Suprapubic skin (tissue), 4 donors: ENCODE results near the gene TSPOAP1. TPM values are rescaled to one million over a fixed set of nuclear protein-coding genes. Genes with fewer than 3 reads are reported as not detected.
"Not testable (repeated sequence)": the region's sequence is repeated elsewhere in the genome, so short reads cannot be mapped to it uniquely, and the experiment has no call there.

ENCODE experiments used
- DNase-seq, 2 donors: peaks; one replicate each; pipeline ENCODE4 v3.0.0-alpha.2; 2019; ENCODE audit warnings: low spot score in 2 of 2
- H3K27ac ChIP-seq: fragments of 200-600 bp; sonication (generic); one replicate; pipeline ENCODE4 v1.5.1; 2019
- H3K27me3 ChIP-seq: fragments of 200-600 bp; sonication (generic); one replicate; pipeline ENCODE4 v1.5.1; 2019
- H3K36me3 ChIP-seq: fragments of 200-600 bp; sonication (generic); one replicate; pipeline ENCODE4 v1.5.1; 2019
- H3K4me1 ChIP-seq: fragments of 200-600 bp; sonication (generic); one replicate; pipeline ENCODE4 v1.5.1; 2019
- H3K4me3 ChIP-seq: fragments of 200-600 bp; sonication (generic); one replicate; pipeline ENCODE4 v1.5.1; 2019; ENCODE audit warnings: mild to moderate bottlenecking
- H3K9me3 ChIP-seq: fragments of 200-600 bp; sonication (generic); one replicate; pipeline ENCODE4 v1.5.1; 2019
- CTCF ChIP-seq, 2 donors: fragments of 200-600 bp in 1 of 2; fragments of 450-650 bp in 1 of 2; sonication (generic) in 1 of 2; IDR thresholded peaks; one replicate each; pipeline ENCODE4 v1.5.1; 2016 to 2019; ENCODE audit warnings: antibody characterized with exemption in 2 of 2, mild to moderate bottlenecking in 1 of 2, moderate library complexity in 1 of 2
- EP300 ChIP-seq: sonication (generic); formaldehyde crosslinking; IDR thresholded peaks from one replicate; pipeline ENCODE4 v1.6.1; 2017; ENCODE audit warnings: antibody characterized with exemption
- POLR2A ChIP-seq, 2 donors: fragments of 450-650 bp; IDR thresholded peaks; one replicate each; pipeline ENCODE4 v1.6.1; 2017; ENCODE audit warnings: antibody characterized with exemption in 2 of 2, mild to moderate bottlenecking in 2 of 2, moderate library complexity in 2 of 2
- POLR2AphosphoS5 ChIP-seq, 3 donors: sonication (generic); formaldehyde crosslinking; IDR thresholded peaks; one replicate each; pipeline ENCODE4 v1.6.1; 2017; ENCODE audit warnings: antibody characterized with exemption in 3 of 3
- WGBS: methylation state at CpG from one replicate; pipeline ENCODE4 v1.1.5; 2018; 5-methylcytosine and 5-hydroxymethylcytosine counted together
- total RNA-seq, 4 donors: library from RNA; depleted of rRNA; stranded (reverse); fragments of >200 nt; gene quantifications; one replicate each; pipeline ENCODE4 v1.1.0, GENCODE V29; 2016

Gene TSPOAP1
- total RNA-seq, 4 donors from 2014 or later: 6.8 to 26.9 (median 12.4) TPM

DNA sequence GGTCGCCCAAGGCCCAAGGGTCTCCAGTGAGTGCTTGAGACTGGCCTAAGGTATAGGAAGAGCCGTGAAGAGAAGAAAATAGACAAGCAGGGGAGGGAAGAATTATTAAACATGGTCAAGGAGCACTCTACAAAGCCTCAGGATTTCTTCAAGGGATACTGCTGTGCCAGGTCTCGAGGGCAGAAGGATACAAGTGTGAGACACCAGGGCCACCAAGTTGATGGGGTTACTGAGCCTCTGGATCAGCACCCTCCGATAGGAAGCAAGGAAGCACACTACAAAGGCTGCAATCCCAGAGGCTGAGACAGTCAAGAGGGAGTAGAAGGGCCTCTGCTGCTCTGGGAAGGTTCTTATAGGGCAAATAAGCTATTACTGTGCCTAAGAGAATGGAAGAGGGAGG lies 16.9 kb upstream of the TSPOAP1 start:
- TF ChIP-seq POLR2AphosphoS5 (IDR thresholded peaks at IDR 0.05) (no peak), EP300 (no peak), POLR2A (IDR thresholded peaks at IDR 0.05) (no peak), CTCF (IDR thresholded peaks at IDR 0.05) (no peak)
- Histone ChIP-seq H3K9me3 (no peaks in the 10 kb centered on the region), H3K4me1 (no peaks in the 10 kb centered on the region), H3K27me3 (no peaks in the 10 kb centered on the region), H3K36me3 (peaks cover 72% of the 10 kb centered on the region), H3K27ac (no peak overlapping the region), H3K4me3 (no peak overlapping the region)
- DNase-seq: no peak
- 89% methylated on average over 4 of the region's 4 CpGs for WGBS

GRCh38 chr17:58344791-58345157 lies 16.2 kb upstream of the TSPOAP1 start:
- Histone ChIP-seq H3K27ac (no peak overlapping the region), H3K36me3 (peaks cover 64% of the 10 kb centered on the region), H3K4me3 (no peak overlapping the region), H3K27me3 (no peaks in the 10 kb centered on the region), H3K4me1 (no peaks in the 10 kb centered on the region), H3K9me3 (no peaks in the 10 kb centered on the region)
- 33% methylated on average over 2 of the region's 2 CpGs for WGBS
- TF ChIP-seq CTCF (IDR thresholded peaks at IDR 0.05): no peak
- no peak for TF ChIP-seq POLR2A (IDR thresholded peaks at IDR 0.05)
- TF ChIP-seq POLR2AphosphoS5 (IDR thresholded peaks at IDR 0.05): no peak
- no peak for TF ChIP-seq EP300
- no peak for DNase-seq

GRCh38 chr17:58344047-58344790 lies 15.6 kb upstream of the TSPOAP1 start:
- peaks cover under 1% of the 10 kb centered on the region for H3K4me1 ChIP-seq
- peaks cover 59% of the 10 kb centered on the region for H3K36me3 ChIP-seq
- H3K27ac ChIP-seq: no peak overlapping the region
- no peak overlapping the region for H3K4me3 ChIP-seq
- 32% methylated on average over 9 of the region's 9 CpGs for WGBS
- peak in 1 of 2 donors; percentile 45 for DNase-seq
- TF ChIP-seq EP300 (no peak), POLR2AphosphoS5 (IDR thresholded peaks at IDR 0.05) (no peak), POLR2A (IDR thresholded peaks at IDR 0.05) (no peak), CTCF (IDR thresholded peaks at IDR 0.05) (no peak)
- H3K27me3 ChIP-seq: no peaks in the 10 kb centered on the region
- H3K9me3 ChIP-seq: no peaks in the 10 kb centered on the region

DNA sequence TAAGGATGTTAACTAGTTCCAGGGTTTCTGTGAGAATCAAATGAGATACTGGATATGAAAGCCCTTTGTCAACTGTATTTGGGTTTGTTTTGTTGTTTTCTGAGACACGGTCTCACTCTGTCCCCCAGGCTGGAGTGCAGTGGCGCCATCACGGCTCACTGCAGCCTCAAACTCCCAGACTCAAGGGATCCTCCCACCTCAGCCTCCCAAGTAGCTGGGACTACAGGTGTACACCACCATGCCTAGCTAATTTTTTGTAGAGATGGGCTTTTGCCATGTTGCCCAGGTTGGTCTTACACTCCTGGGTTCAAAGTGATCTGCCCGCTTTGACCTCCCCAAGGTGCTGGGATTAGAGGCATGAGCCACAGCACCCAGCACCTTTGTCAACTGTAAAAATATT lies 14.5 kb upstream of the TSPOAP1 start:
- no peak for TF ChIP-seq POLR2A (IDR thresholded peaks at IDR 0.05)
- no peak for TF ChIP-seq POLR2AphosphoS5 (IDR thresholded peaks at IDR 0.05)
- no peak for TF ChIP-seq CTCF (IDR thresholded peaks at IDR 0.05)
- no peak for TF ChIP-seq EP300
- H3K27me3 ChIP-seq: no peaks in the 10 kb centered on the region
- 91% methylated on average over 4 of the region's 4 CpGs for WGBS
- no peaks in the 10 kb centered on the region for H3K9me3 ChIP-seq
- H3K36me3 ChIP-seq: peaks cover 48% of the 10 kb centered on the region
- H3K27ac ChIP-seq: no peak overlapping the region
- DNase-seq: no peak
- no peak overlapping the region for H3K4me3 ChIP-seq
- peaks cover 11% of the 10 kb centered on the region for H3K4me1 ChIP-seq

DNA sequence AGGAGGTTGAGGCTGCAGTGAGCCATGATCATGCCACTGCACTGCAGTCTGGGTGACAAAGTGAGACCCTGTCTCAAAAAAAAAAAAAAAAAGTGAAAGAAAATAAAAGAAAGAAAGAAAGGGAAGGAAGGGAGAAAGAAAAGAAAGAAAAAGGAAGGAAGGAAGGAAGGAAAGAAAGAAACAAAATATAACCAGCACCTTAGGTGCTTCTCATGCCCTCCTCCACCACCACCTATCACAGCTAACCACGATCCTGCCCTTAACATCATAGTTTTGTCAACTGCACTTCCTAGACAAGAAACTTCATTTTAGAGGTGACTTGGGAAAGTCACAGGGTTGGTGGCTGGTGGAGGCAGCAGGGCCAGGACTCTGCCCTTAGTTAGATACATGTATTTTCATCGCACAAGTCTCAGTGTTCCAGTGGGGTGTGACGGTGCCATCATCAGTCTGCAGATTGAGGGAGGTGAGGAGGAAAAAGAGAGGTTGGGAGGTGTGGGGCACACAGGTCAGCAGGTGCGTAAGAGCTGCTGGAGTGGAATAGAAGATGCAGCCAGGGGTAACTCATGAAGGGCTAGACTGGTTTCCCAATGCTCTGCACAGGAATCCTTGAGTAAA lies 13.4 kb upstream of the TSPOAP1 start:
- DNase-seq: no peak
- Histone ChIP-seq H3K27ac (no peak overlapping the region), H3K36me3 (peaks cover 36% of the 10 kb centered on the region), H3K4me3 (no peak overlapping the region), H3K4me1 (peaks cover 23% of the 10 kb centered on the region), H3K9me3 (no peaks in the 10 kb centered on the region), H3K27me3 (no peaks in the 10 kb centered on the region)
- WGBS: 79% methylated on average over 4 of the region's 4 CpGs
- no peak for TF ChIP-seq EP300
- TF ChIP-seq CTCF (IDR thresholded peaks at IDR 0.05): no peak
- no peak for TF ChIP-seq POLR2A (IDR thresholded peaks at IDR 0.05)
- TF ChIP-seq POLR2AphosphoS5 (IDR thresholded peaks at IDR 0.05): no peak

GRCh38 chr17:58341136-58341860 lies 12.7 kb upstream of the TSPOAP1 start:
- not testable (repeated sequence) for H3K9me3 ChIP-seq, H3K27me3 ChIP-seq, H3K4me3 ChIP-seq, DNase-seq, H3K27ac ChIP-seq
- WGBS: 87% methylated on average over 11 of the region's 11 CpGs
- H3K36me3 ChIP-seq: peaks cover 30% of the 10 kb centered on the region
- peaks cover 30% of the 10 kb centered on the region for H3K4me1 ChIP-seq
